BE2C (cell line): ENCODE results near the gene ANO10.

Experiments
- DNase-seq: peaks from one replicate; pipeline ENCODE4 v3.0.0-alpha.2; 2020
- H3K27me3 ChIP-seq: fragments of 250-450 bp; sonication (Bioruptor Pico); 2 replicates; pipeline ENCODE4 v1.5.1; 2020; ENCODE audit warnings: mild to moderate bottlenecking
- H3K36me3 ChIP-seq: fragments of 250-450 bp; sonication (Bioruptor Pico); 2 replicates; pipeline ENCODE4 v1.5.1; 2020; ENCODE audit warnings: mild to moderate bottlenecking
- H3K4me1 ChIP-seq: fragments of 250-450 bp; sonication (Bioruptor Pico); 2 replicates; pipeline ENCODE4 v1.5.1; 2020
- H3K4me3 ChIP-seq: 2 replicates; pipeline ENCODE4 v1.5.1; 2011; ENCODE audit warnings: low read depth, low read length
- H3K9me3 ChIP-seq: fragments of 250-450 bp; sonication (Bioruptor Pico); 2 replicates; pipeline ENCODE4 v1.5.1; 2020
- TF ChIP-seq, protein P1 (sequence below): IDR thresholded peaks from 2 replicates; pipeline ENCODE4 v1.5.1; 2012; ENCODE audit warnings: mild to moderate bottlenecking, low read depth, low read length

The ANO10 gene

DNA sequence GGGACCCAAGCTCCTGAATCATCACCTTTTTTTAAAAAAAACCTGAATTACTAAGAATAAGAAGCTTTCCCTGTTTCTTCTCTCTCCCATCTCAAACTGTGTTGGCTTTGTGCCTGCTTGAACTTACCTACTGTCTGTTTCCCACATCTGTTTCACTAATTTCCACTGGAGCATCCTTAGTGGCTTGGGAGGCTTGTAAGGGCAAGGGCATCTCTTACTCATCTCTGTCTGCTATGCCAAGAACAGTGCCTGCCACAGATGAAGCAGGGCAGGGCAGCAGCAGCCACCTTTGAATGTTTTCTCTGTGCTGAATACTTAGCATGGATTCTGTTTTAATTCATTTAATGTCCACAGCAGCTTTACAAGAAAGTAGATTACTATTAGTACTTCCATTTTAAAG, 293.2 kb downstream of the ANO10 start:
- Histone ChIP-seq H3K27me3 (no peaks in the 10 kb centered on the region), H3K4me3 (no peak overlapping the region), H3K36me3 (no peaks in the 10 kb centered on the region), H3K9me3 (no peaks in the 10 kb centered on the region), H3K4me1 (no peaks in the 10 kb centered on the region)
- DNase-seq: no peak
- TF ChIP-seq, protein P1, sequence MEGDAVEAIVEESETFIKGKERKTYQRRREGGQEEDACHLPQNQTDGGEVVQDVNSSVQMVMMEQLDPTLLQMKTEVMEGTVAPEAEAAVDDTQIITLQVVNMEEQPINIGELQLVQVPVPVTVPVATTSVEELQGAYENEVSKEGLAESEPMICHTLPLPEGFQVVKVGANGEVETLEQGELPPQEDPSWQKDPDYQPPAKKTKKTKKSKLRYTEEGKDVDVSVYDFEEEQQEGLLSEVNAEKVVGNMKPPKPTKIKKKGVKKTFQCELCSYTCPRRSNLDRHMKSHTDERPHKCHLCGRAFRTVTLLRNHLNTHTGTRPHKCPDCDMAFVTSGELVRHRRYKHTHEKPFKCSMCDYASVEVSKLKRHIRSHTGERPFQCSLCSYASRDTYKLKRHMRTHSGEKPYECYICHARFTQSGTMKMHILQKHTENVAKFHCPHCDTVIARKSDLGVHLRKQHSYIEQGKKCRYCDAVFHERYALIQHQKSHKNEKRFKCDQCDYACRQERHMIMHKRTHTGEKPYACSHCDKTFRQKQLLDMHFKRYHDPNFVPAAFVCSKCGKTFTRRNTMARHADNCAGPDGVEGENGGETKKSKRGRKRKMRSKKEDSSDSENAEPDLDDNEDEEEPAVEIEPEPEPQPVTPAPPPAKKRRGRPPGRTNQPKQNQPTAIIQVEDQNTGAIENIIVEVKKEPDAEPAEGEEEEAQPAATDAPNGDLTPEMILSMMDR: no peak

GRCh38 chr3:43327582-43327979, 294.2 kb downstream of the ANO10 start:
- no peak overlapping the region for H3K4me3 ChIP-seq

DNA sequence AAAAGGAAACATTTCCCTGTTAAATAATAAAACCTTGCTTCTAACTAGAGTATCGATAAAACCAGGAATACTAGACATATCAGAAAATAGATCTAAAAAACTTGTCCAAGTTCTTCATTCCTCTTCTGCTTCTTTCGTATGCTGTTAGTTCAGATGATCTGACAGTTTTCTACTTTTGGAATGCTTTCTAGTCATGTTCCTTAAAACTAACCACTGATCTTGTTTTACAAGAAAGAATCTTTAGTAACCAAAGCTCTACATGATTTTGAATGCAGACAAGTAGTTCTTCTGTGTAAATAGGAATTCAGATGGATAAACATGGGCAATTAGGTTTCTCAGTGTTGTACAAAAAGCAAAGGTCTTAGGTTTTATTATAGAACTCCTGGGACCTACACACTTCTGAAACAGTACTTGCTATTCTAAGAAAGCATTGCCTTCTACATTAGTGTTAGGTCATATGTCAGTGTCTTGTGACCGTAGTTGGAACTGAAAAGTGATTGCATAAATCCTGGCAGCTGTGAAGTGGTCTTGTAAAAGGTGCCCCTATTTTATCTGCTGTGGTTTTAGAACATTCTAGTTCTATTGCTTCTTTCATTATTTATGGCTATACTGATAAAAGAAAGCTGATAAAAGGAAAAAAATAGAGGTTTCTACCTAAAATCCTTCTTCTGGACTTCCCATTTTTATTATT, 294.8 kb downstream of the ANO10 start:
- Histone ChIP-seq H3K9me3 (no peaks in the 10 kb centered on the region), H3K36me3 (no peaks in the 10 kb centered on the region), H3K27me3 (no peaks in the 10 kb centered on the region), H3K4me1 (no peaks in the 10 kb centered on the region), H3K4me3 (no peak overlapping the region)
- TF ChIP-seq, protein P1: no peak
- DNase-seq: no peak

More at GRCh38 chr3:43327582-43327979, 294.2 kb downstream of the ANO10 start:
- Histone ChIP-seq H3K9me3 (no peaks in the 10 kb centered on the region), H3K36me3 (no peaks in the 10 kb centered on the region), H3K27me3 (no peaks in the 10 kb centered on the region), H3K4me1 (no peaks in the 10 kb centered on the region)
- DNase-seq: no peak
- TF ChIP-seq, protein P1: no peak

- H3K4me1 ChIP-seq: no peaks in the 10 kb centered on the region
- no peaks in the 10 kb centered on the region for H3K9me3 ChIP-seq
- H3K27me3 ChIP-seq: no peaks in the 10 kb centered on the region
- H3K4me3 ChIP-seq: no peak overlapping the region
- DNase-seq: no peak
- H3K36me3 ChIP-seq: no peaks in the 10 kb centered on the region
- TF ChIP-seq, protein P1: no peak
These were observed 298.3 kb downstream of the ANO10 start for GRCh38 chr3:43323541-43323940.

DNA sequence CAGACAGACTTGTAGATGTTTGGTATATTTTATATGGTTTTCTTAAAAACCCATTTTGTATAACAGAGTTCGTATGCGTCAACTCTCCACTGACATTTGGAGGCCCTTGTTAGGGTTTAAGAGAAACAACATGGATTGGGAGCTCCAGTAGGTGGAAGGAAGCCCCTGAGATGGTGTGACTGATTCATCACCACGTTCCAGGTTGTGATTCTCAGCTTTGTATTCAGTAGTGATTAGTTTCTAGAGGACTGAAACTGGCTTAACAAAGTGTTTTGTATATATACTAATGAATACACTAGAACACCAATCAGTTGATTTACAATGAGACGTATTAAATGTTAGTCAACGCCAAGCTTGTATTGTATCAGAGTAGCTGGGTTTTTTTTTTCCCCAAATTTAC, 301.5 kb downstream of the ANO10 start:
- no peaks in the 10 kb centered on the region for H3K9me3 ChIP-seq
- no peak overlapping the region for H3K4me3 ChIP-seq
- no peak for DNase-seq
- no peaks in the 10 kb centered on the region for H3K4me1 ChIP-seq
- H3K36me3 ChIP-seq: no peaks in the 10 kb centered on the region
- TF ChIP-seq, protein P1: no peak
- H3K27me3 ChIP-seq: no peaks in the 10 kb centered on the region

GRCh38 chr3:43319794-43320193, 302.0 kb downstream of the ANO10 start:
- H3K4me1 ChIP-seq: no peaks in the 10 kb centered on the region
- TF ChIP-seq, protein P1: no peak
- no peaks in the 10 kb centered on the region for H3K9me3 ChIP-seq
- no peaks in the 10 kb centered on the region for H3K27me3 ChIP-seq
- H3K36me3 ChIP-seq: no peaks in the 10 kb centered on the region
- H3K4me3 ChIP-seq: no peak overlapping the region
- no peak for DNase-seq
